ENCODE measurements around the gene BSPRY. TPM values are rescaled to one million over a fixed set of nuclear protein-coding genes. Genes with fewer than 3 reads are reported as not detected.

The BSPRY gene
- total and polyA plus RNA-seq, 7 experiments from 2014 or later = 0.13 to 9.6 (median 0.48) TPM; not detected in 2

- ATAC-seq (peak; percentile 95), DNase-seq (peak; percentile 90 to 98 (median 96))
- peaks cover 0 to 2% (median 0%) of the 10 kb centered on the region in 5 donors for H3K27me3 Mint-ChIP-seq
- peak within 1 kb of the TSS; percentile 94 to 100 (median 98) for H3K4me3 Mint-ChIP-seq
- H3K36me3 Mint-ChIP-seq = peaks cover 0 to 23% (median 17%) of the 10 kb centered on the region in 5 donors
- CTCF ChIA-PET = interaction anchor here (1.0 to 2.0 kb wide), 9 partner anchors 9 to 245 kb away, joined by 3 to 17 read pairs (median 7); partner anchors contain the start of genes ALAD, CDC26 and PRPF4
- peaks cover 20 to 42% (median 31%) of the 10 kb centered on the region in 7 donors for H3K4me1 Mint-ChIP-seq
- intact Hi-C loops (cut with micrococcal nuclease) = loop anchor here (1.0 to 10.0 kb wide), 21 partner anchors 9 to 1928 kb away; partner anchors contain the start of genes ALAD (in 2 of the 2), CDC26 (in 2 of the 2), FKBP15 (in 2 of the 2) and PRPF4 (in 2 of the 2)
- H3K9me3 Mint-ChIP-seq = peaks cover 0 to 4% (median 0%) of the 10 kb centered on the region in 11 donors
- Histone ChIP-seq H3K27ac (ENCODE audit: low read depth, low read length) (peak within 1 kb of the TSS; percentile 89), H3K4me3 (ENCODE audit: low read length) (peak within 1 kb of the TSS; percentile 92), H3K27me3 (ENCODE audit: control insufficient read depth in 2 of 2, insufficient read depth in 2 of 2, low read length in 2 of 2) (no peaks in the 10 kb centered on the region), H3K9me3 (ENCODE audit: control insufficient read depth in 2 of 3, low read length in 3 of 3) (no peaks in the 10 kb centered on the region), H3K4me1 (ENCODE audit: control insufficient read depth in 2 of 2, insufficient read depth in 2 of 2, low read length in 2 of 2) (peaks cover 3 to 9% of the 10 kb centered on the region in 2 donors), H3K36me3 (ENCODE audit: control insufficient read depth in 2 of 3, insufficient read depth in 3 of 3, low read length in 3 of 3) (peaks cover 0 to 24% (median 0%) of the 10 kb centered on the region in 3 experiments)
- POLR2A ChIA-PET = interaction anchor here (0.6 to 4.8 kb wide), 23 partner anchors 9 to 1164 kb away, joined by 3 to 29 read pairs (median 4); partner anchors contain the start of genes ALAD, CDC26, FKBP15 and HDHD3
- peak within 1 kb of the TSS; percentile 98 to 100 (median 99) for H3K27ac Mint-ChIP-seq
Measured at GRCh38 chr9:113410207-113410864, 61.0 kb downstream of the BSPRY start, which contains the start of the genes C9orf43 and POLE3. C9orf43 (plus strand) TSS chr9:113410747; CDS start chr9:113413494, 2,747 bp downstream. POLE3 (minus strand) TSS chr9:113410675; CDS start chr9:113410293, 382 bp downstream.

- intact Hi-C loops (cut with micrococcal nuclease) = loop anchor here in 1 of 2 donors (10.0 kb wide), 1 partner anchor 969 kb away; the partner anchor contains the start of gene AKNA
- no peak for DNase-seq
- no peaks in the 10 kb centered on the region for H3K36me3 Mint-ChIP-seq
- no peaks in the 10 kb centered on the region for H3K9me3 Mint-ChIP-seq
- H3K4me3 ChIP-seq (ENCODE audit: low read length) = no peak overlapping the region
- no peak overlapping the region for H3K4me3 Mint-ChIP-seq
- no peaks in the 10 kb centered on the region for H3K36me3 ChIP-seq (ENCODE audit: control insufficient read depth in 2 of 3, insufficient read depth in 3 of 3, low read length in 3 of 3)
- ChIA-PET POLR2A (interaction anchor here (0.9 kb wide), 1 partner anchor 9 kb away, joined by 3 read pairs; no protein-coding TSS in a partner anchor), CTCF (no interaction called here)
- H3K4me1 Mint-ChIP-seq = no peaks in the 10 kb centered on the region
- peaks cover 0 to 4% of the 10 kb centered on the region in 2 donors for H3K4me1 ChIP-seq (ENCODE audit: control insufficient read depth in 2 of 2, insufficient read depth in 2 of 2, low read length in 2 of 2)
- H3K27me3 Mint-ChIP-seq = peaks cover 0 to 3% (median 0%) of the 10 kb centered on the region in 5 donors
- H3K27me3 ChIP-seq (ENCODE audit: control insufficient read depth in 2 of 2, insufficient read depth in 2 of 2, low read length in 2 of 2) = no peaks in the 10 kb centered on the region
- H3K27ac ChIP-seq (ENCODE audit: low read depth, low read length) = no peak overlapping the region
- no peak overlapping the region for H3K27ac Mint-ChIP-seq
- ATAC-seq = peak; percentile 58
- H3K9me3 ChIP-seq (ENCODE audit: control insufficient read depth in 2 of 3, low read length in 3 of 3) = no peaks in the 10 kb centered on the region
Measured at GRCh38 chr9:113416149-113416721, 66.9 kb downstream of the BSPRY start.

GRCh38 chr9:113417370-113417769 is 68.0 kb downstream of the BSPRY start:
- Histone ChIP-seq H3K27ac (ENCODE audit: low read depth, low read length) (no peak overlapping the region), H3K9me3 (ENCODE audit: control insufficient read depth in 2 of 3, low read length in 3 of 3) (no peaks in the 10 kb centered on the region), H3K4me3 (ENCODE audit: low read length) (no peak overlapping the region), H3K36me3 (ENCODE audit: control insufficient read depth in 2 of 3, insufficient read depth in 3 of 3, low read length in 3 of 3) (no peaks in the 10 kb centered on the region), H3K4me1 (ENCODE audit: control insufficient read depth in 2 of 2, insufficient read depth in 2 of 2, low read length in 2 of 2) (no peaks in the 10 kb centered on the region), H3K27me3 (ENCODE audit: control insufficient read depth in 2 of 2, insufficient read depth in 2 of 2, low read length in 2 of 2) (no peaks in the 10 kb centered on the region)
- Mint-ChIP-seq H3K4me3 (no peak overlapping the region), H3K27me3 (peaks cover 0 to 5% (median 0%) of the 10 kb centered on the region in 5 donors), H3K9me3 (no peaks in the 10 kb centered on the region), H3K36me3 (no peaks in the 10 kb centered on the region), H3K27ac (no peak overlapping the region), H3K4me1 (no peaks in the 10 kb centered on the region)
- ChIA-PET CTCF (no interaction called here), POLR2A (interaction anchor here (0.9 kb wide), 1 partner anchor 8 kb away, joined by 3 read pairs; no protein-coding TSS in a partner anchor)
- DNase-seq (no peak), ATAC-seq (no peak)
- intact Hi-C loops (cut with micrococcal nuclease) = loop anchor here in 1 of 2 donors (10.0 kb wide), 1 partner anchor 967 kb away; the partner anchor contains the start of gene AKNA

Other genes starting within 250 kb of the BSPRY start
- 10 to 100 TPM in 1 of 5 experiments, 1 to 10 TPM in 4; 5.3 to 39.2 (median 5.4) TPM for gene SLC31A2, start 198.5 kb upstream of the BSPRY start, total RNA-seq
- 1 to 10 TPM; 2.7 to 4.9 TPM for gene SLC31A2, start 198.5 kb upstream of the BSPRY start, polyA plus RNA-seq
- gene FKBP15, start 128.3 kb upstream of the BSPRY start, total RNA-seq = 10 to 100 TPM; 22.4 to 50.6 (median 33.4) TPM
- gene FKBP15, start 128.3 kb upstream of the BSPRY start, polyA plus RNA-seq = 10 to 100 TPM in 1 of 2 donors, 1 to 10 TPM in 1; 8.8 to 18.1 TPM
- gene SLC31A1, start 128.0 kb upstream of the BSPRY start, total RNA-seq = 10 to 100 TPM in 1 of 5 experiments, 1 to 10 TPM in 4; 4.5 to 10.4 (median 4.7) TPM
- 1 to 10 TPM; 3.0 to 4.1 TPM for gene SLC31A1, start 128.0 kb upstream of the BSPRY start, polyA plus RNA-seq
- gene CDC26, start 74.0 kb upstream of the BSPRY start, total RNA-seq = 10 to 100 TPM; 21.7 to 40.3 (median 34.4) TPM
- 100 to 1,000 TPM; 180 to 185 TPM for gene CDC26, start 74.0 kb upstream of the BSPRY start, polyA plus RNA-seq
- 10 to 100 TPM; 17.4 to 36.9 (median 22.0) TPM for gene PRPF4, start 73.9 kb upstream of the BSPRY start, total RNA-seq
- gene PRPF4, start 73.9 kb upstream of the BSPRY start, polyA plus RNA-seq = 10 to 100 TPM; 19.7 to 29.6 TPM
- gene RNF183, start 46.2 kb upstream of the BSPRY start, total RNA-seq = not detected
- gene RNF183, start 46.2 kb upstream of the BSPRY start, polyA plus RNA-seq = not detected
- 1 to 10 TPM in 4 of 5 experiments, under 1 TPM in 1; 0.27 to 1.7 (median 1.0) TPM for gene WDR31, start 9.3 kb upstream of the BSPRY start, total RNA-seq
- under 1 TPM; 0.48 to 0.49 TPM for gene WDR31, start 9.3 kb upstream of the BSPRY start, polyA plus RNA-seq
- gene HDHD3, start 27.4 kb downstream of the BSPRY start, total RNA-seq = 10 to 100 TPM; 11.3 to 32.2 (median 20.5) TPM
- gene HDHD3, start 27.4 kb downstream of the BSPRY start, polyA plus RNA-seq = 10 to 100 TPM; 47.1 to 52.8 TPM
- gene ALAD, start 51.7 kb downstream of the BSPRY start, total RNA-seq = 10 to 100 TPM; 25.1 to 45.5 (median 39.1) TPM
- 10 to 100 TPM; 24.2 to 31.4 TPM for gene ALAD, start 51.7 kb downstream of the BSPRY start, polyA plus RNA-seq
- gene POLE3, start 61.1 kb downstream of the BSPRY start, total RNA-seq = 10 to 100 TPM; 38.6 to 65.3 (median 50.9) TPM
- gene POLE3, start 61.1 kb downstream of the BSPRY start, polyA plus RNA-seq = 100 to 1,000 TPM; 131 to 139 TPM
- gene C9orf43, start 61.2 kb downstream of the BSPRY start, total RNA-seq = under 1 TPM; 0.41 to 0.97 (median 0.61) TPM
- gene C9orf43, start 61.2 kb downstream of the BSPRY start, polyA plus RNA-seq = under 1 TPM; 0.52 to 0.72 TPM
- 10 to 100 TPM in 3 of 5 experiments, 1 to 10 TPM in 2; 5.8 to 43.4 (median 12.6) TPM for gene RGS3, start 114.2 kb downstream of the BSPRY start, total RNA-seq
- 10 to 100 TPM in 1 of 2 donors, 1 to 10 TPM in 1; 4.9 to 11.6 TPM for gene RGS3, start 114.2 kb downstream of the BSPRY start, polyA plus RNA-seq

Data from naive thymus-derived CD4-positive, alpha-beta T cell (primary cell).